ENCODE data around the gene MSI2.

DNA sequence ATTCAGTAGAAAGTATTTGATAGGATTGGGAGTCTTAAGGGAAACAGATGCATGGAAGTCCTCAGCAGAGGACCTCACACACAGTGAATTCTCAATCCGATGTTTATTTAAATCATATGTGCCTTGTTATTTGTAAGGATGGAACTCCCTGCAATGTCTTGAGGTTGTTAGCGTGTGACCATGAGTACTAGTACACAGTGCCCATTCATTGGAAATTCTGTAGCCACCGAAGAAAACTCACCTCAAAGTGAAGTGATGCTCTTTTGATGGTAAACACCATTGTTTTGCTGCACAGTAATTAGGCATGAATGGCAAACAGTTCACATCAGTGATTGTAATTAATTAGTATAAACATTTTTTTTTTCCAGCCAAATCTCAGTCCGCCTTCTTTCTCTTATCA, 173.6 kb downstream of the MSI2 start:
- TF ChIP-seq, protein P1, sequence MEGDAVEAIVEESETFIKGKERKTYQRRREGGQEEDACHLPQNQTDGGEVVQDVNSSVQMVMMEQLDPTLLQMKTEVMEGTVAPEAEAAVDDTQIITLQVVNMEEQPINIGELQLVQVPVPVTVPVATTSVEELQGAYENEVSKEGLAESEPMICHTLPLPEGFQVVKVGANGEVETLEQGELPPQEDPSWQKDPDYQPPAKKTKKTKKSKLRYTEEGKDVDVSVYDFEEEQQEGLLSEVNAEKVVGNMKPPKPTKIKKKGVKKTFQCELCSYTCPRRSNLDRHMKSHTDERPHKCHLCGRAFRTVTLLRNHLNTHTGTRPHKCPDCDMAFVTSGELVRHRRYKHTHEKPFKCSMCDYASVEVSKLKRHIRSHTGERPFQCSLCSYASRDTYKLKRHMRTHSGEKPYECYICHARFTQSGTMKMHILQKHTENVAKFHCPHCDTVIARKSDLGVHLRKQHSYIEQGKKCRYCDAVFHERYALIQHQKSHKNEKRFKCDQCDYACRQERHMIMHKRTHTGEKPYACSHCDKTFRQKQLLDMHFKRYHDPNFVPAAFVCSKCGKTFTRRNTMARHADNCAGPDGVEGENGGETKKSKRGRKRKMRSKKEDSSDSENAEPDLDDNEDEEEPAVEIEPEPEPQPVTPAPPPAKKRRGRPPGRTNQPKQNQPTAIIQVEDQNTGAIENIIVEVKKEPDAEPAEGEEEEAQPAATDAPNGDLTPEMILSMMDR (IDR thresholded peaks at IDR 0.05; ENCODE audit: low read length): no peak
- no peak for TF ChIP-seq EZH2 (IDR thresholded peaks at IDR 0.05; ENCODE audit: borderline replicate concordance, low read length)
